ENCODE results near the gene FKBP7. TPM values are rescaled to one million over a fixed set of nuclear protein-coding genes. Genes with fewer than 3 reads are reported as not detected.
"Not testable (repeated sequence)": the region's sequence is repeated elsewhere in the genome, so short reads cannot be mapped to it uniquely, and the experiment has no call there.

FKBP7 gene
- polyA plus RNA-seq, 1 donor from 2014 or later: 46.1 TPM

- Histone ChIP-seq H4K20me1 (ENCODE audit: insufficient read depth) (no peaks in the 10 kb centered on the region), H3K4me3 (ENCODE audit: low read length) (no peak overlapping the region), H3K9me3 (ENCODE audit: low read length) (no peaks in the 10 kb centered on the region), H3K4me2 (ENCODE audit: low read length) (no peak overlapping the region), H3K36me3 (ENCODE audit: insufficient read depth, low read length) (no peaks in the 10 kb centered on the region), H3K9ac (ENCODE audit: low read length) (no peak overlapping the region), H2AFZ (ENCODE audit: low read depth, low read length) (no peak overlapping the region), H3K27me3 (ENCODE audit: insufficient read depth, low read depth, low read length) (no peaks in the 10 kb centered on the region), H3F3A (ENCODE audit: insufficient read depth, low read length, poor library complexity, severe bottlenecking) (no peaks in the 10 kb centered on the region), H3K79me2 (replicated peaks; ENCODE audit: insufficient read depth, low read length) (peaks cover 8% of the 10 kb centered on the region), H3K27ac (ENCODE audit: low read length) (no peak overlapping the region), H3K9me2 (ENCODE audit: insufficient read depth, low read length) (no peaks in the 10 kb centered on the region)
- TF ChIP-seq EP300 (conservative IDR thresholded peaks at IDR 0.05; ENCODE audit: poor library complexity, severe bottlenecking) (no peak), POLR2AphosphoS5 (IDR thresholded peaks at IDR 0.05) (no peak), RAD21 (conservative IDR thresholded peaks at IDR 0.05) (no peak), MXI1 (conservative IDR thresholded peaks at IDR 0.05; ENCODE audit: poor library complexity, severe bottlenecking) (no peak), TAF1 (IDR thresholded peaks at IDR 0.05; ENCODE audit: low read depth) (no peak), SMC3 (conservative IDR thresholded peaks at IDR 0.05; ENCODE audit: poor library complexity) (no peak), EZH2 (IDR thresholded peaks at IDR 0.05; ENCODE audit: borderline replicate concordance, insufficient read depth, low read length, poor library complexity, severe bottlenecking) (no peak)
- TF ChIP-seq, protein P1, sequence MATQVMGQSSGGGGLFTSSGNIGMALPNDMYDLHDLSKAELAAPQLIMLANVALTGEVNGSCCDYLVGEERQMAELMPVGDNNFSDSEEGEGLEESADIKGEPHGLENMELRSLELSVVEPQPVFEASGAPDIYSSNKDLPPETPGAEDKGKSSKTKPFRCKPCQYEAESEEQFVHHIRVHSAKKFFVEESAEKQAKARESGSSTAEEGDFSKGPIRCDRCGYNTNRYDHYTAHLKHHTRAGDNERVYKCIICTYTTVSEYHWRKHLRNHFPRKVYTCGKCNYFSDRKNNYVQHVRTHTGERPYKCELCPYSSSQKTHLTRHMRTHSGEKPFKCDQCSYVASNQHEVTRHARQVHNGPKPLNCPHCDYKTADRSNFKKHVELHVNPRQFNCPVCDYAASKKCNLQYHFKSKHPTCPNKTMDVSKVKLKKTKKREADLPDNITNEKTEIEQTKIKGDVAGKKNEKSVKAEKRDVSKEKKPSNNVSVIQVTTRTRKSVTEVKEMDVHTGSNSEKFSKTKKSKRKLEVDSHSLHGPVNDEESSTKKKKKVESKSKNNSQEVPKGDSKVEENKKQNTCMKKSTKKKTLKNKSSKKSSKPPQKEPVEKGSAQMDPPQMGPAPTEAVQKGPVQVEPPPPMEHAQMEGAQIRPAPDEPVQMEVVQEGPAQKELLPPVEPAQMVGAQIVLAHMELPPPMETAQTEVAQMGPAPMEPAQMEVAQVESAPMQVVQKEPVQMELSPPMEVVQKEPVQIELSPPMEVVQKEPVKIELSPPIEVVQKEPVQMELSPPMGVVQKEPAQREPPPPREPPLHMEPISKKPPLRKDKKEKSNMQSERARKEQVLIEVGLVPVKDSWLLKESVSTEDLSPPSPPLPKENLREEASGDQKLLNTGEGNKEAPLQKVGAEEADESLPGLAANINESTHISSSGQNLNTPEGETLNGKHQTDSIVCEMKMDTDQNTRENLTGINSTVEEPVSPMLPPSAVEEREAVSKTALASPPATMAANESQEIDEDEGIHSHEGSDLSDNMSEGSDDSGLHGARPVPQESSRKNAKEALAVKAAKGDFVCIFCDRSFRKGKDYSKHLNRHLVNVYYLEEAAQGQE (IDR thresholded peaks at IDR 0.05; ENCODE audit: borderline replicate concordance): no peak
- TF ChIP-seq, protein P2, sequence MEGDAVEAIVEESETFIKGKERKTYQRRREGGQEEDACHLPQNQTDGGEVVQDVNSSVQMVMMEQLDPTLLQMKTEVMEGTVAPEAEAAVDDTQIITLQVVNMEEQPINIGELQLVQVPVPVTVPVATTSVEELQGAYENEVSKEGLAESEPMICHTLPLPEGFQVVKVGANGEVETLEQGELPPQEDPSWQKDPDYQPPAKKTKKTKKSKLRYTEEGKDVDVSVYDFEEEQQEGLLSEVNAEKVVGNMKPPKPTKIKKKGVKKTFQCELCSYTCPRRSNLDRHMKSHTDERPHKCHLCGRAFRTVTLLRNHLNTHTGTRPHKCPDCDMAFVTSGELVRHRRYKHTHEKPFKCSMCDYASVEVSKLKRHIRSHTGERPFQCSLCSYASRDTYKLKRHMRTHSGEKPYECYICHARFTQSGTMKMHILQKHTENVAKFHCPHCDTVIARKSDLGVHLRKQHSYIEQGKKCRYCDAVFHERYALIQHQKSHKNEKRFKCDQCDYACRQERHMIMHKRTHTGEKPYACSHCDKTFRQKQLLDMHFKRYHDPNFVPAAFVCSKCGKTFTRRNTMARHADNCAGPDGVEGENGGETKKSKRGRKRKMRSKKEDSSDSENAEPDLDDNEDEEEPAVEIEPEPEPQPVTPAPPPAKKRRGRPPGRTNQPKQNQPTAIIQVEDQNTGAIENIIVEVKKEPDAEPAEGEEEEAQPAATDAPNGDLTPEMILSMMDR (IDR thresholded peaks at IDR 0.05; ENCODE audit: poor library complexity, severe bottlenecking): no peak
Observed at GRCh38 chr2:178526256-178526655, 47.9 kb upstream of the FKBP7 start.

DNA sequence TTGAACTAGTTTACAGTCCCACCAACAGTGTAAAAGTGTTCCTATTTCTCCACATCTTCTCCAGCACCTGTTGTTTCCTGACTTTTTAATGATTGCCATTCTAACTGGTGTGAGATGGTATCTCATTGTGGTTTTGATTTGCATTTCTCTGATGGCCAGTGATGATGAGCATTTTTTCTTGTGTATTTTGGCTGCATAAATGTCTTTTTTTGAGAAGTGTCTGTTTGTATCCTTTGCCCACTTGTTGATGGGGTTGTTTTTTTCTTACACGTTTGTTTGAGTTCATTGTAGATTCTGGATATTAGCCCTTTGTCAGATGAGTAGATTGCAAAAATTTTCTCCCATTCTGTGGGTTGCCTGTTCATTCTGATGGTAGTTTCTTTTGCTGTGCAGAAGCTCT is 47.1 kb upstream of the FKBP7 start:
- H3K27ac ChIP-seq (ENCODE audit: low read length); H3K79me2 ChIP-seq (replicated peaks; ENCODE audit: insufficient read depth, low read length); H3F3A ChIP-seq (ENCODE audit: insufficient read depth, low read length, poor library complexity, severe bottlenecking); H3K9me3 ChIP-seq (ENCODE audit: low read length); H3K27me3 ChIP-seq (ENCODE audit: insufficient read depth, low read depth, low read length); H3K4me3 ChIP-seq (ENCODE audit: low read length); H4K20me1 ChIP-seq (ENCODE audit: insufficient read depth); H2AFZ ChIP-seq (ENCODE audit: low read depth, low read length); H3K9ac ChIP-seq (ENCODE audit: low read length); H3K9me2 ChIP-seq (ENCODE audit: insufficient read depth, low read length); H3K36me3 ChIP-seq (ENCODE audit: insufficient read depth, low read length); H3K4me2 ChIP-seq (ENCODE audit: low read length): not testable (repeated sequence)

DNA sequence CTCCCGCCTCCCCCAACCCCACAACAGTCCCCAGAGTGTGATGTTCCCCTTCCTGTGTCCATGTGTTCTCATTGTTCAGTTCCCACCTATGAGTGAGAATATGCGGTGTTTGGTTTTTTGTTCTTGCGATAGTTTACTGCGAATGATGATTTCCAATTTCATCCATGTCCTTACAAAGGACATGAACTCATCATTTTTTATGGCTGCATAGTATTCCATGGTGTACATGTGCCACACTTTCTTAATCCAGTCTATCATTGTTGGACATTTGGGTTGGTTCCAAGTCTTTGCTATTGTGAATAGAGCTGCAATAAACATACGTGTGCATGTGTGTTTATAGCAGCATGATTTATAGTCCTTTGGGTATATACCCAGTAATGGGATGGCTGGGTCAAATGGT is 46.6 kb upstream of the FKBP7 start:
- not testable (repeated sequence) for H4K20me1 ChIP-seq (ENCODE audit: insufficient read depth); H3K4me2 ChIP-seq (ENCODE audit: low read length); H2AFZ ChIP-seq (ENCODE audit: low read depth, low read length); H3K9me3 ChIP-seq (ENCODE audit: low read length); H3K4me3 ChIP-seq (ENCODE audit: low read length); H3K36me3 ChIP-seq (ENCODE audit: insufficient read depth, low read length); H3F3A ChIP-seq (ENCODE audit: insufficient read depth, low read length, poor library complexity, severe bottlenecking); H3K27me3 ChIP-seq (ENCODE audit: insufficient read depth, low read depth, low read length); H3K9me2 ChIP-seq (ENCODE audit: insufficient read depth, low read length); H3K9ac ChIP-seq (ENCODE audit: low read length); H3K79me2 ChIP-seq (replicated peaks; ENCODE audit: insufficient read depth, low read length); H3K27ac ChIP-seq (ENCODE audit: low read length)
